ENCODE data around the gene SETBP1.

SETBP1 gene

DNA sequence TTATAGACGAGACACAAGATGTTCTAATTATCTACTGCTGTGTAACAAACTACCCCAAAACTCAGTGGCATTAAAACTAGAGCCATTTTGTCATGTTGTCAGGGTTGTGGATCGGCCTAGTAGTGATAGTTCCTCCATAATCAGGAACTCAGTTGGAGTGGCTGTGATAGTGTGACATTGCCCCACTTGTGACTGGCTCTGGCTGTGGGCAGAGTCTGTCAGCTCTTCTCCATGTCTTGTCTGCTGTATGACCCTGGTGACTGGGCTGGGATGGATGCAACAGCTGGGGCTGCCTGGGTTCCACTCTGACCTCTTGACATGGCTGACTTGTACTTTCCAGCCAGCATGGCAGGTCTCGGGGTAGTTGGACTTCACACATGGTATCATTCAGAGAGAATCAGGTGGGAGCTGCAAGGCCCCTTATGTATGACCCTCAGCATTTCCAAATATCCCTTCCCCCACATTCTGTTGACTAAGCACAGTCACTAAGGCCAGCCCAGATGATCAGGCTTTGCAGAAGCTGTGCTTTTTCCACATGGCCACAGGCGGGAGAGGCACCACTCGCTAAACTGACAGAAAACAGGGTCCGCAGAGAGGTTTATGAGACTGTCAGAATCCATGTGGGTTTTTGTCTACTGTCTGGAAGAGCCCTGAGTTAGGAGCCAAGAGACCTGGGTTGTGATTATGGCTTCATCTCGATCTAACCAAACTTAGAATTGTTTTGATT lies 50.3 kb downstream of the SETBP1 start:
- no peak for DNase-seq (ENCODE audit: low read depth in 1 of 2, low spot score in 1 of 2)

DNA sequence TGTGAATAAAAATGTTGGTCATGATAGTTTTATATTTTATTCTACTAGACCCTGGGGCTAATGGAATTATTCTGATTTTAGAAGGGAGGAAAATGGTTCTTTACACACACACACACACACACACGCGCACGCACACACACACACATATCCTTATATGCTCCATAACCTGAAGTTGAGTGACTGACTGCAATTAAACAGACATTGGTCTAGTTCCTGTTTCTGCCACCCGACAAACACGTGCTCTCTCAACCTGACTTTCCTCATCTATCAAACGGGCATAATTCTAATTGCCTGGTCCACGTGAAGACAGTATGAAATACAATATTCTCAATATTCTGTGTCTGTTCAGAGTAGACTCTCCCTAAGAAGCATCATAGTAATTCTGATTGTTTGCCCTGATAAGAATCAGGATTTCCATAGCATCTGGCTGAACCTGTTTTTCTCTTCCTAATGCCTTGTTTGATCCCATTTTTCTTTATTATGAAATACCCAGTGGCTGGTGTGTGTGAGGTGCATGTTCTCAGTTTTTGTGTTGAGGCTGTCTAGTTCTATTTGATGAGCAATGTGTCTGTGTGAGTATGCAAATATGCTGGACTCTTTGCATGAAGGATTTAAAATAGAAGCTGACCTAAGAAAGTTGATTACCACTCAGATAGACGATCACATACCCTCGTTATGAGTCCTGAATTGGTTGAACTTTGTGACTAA lies 51.0 kb downstream of the SETBP1 start:
- no peak for DNase-seq (ENCODE audit: low read depth in 1 of 2, low spot score in 1 of 2)

GRCh38 chr18:44732238-44732563 lies 51.5 kb downstream of the SETBP1 start:
- DNase-seq (ENCODE audit: low read depth in 1 of 2, low spot score in 1 of 2) = no peak

DNA sequence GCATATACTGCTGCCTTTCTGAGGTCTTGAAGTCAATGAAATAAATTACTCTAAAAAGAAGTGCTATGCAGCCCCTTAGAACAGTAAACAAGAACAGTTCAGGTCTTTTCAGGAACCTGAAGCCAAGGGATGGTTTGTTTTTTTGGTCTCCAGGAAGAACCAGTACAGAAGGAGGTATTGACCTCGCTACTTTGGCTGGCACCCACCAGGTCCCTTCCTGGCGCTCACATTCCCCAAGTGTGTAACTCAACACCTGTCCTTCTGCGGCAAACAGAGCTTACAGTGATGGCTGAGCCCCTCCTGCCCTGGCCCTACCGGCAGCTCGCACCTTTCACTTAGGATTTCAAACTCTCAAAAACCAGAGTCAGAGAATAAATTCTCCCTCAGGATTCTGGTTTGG lies 51.9 kb downstream of the SETBP1 start:
- no peak for DNase-seq (ENCODE audit: low read depth in 1 of 2, low spot score in 1 of 2)

DNA sequence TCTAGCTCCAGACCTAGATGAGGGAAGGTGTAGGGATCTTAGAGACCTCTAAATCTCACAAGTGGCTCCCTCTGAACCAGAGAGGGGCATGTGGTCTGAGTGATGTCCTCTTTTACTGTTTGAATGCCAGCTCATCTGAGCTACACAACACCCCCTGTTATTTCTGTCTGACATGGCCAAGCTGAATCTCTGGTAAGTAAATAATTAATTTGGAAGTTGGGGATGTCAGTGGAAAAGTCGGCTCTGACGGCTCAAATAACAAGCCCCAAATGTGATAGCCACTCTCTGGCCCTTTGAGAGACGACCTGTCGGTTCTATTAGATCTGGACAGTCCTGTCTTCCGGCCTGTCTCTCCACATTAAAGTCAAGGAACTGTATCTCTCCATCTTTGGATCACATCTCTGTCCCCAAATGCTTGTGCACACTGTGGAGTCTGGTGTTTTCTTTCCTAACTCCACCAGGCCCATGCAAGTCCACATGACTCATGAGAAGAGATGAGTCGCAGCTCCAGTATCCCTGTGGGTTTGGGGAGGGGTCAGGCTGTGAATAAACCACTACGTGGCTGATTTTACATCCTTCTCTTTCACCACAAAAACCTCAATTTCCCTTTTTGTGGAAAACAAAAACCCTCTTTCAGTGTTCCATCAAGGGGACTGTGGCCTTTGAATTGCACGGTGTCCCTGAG lies 52.5 kb downstream of the SETBP1 start:
- DNase-seq (ENCODE audit: low read depth in 1 of 2, low spot score in 1 of 2) = peak in 1 of 2 donors; percentile 21

DNA sequence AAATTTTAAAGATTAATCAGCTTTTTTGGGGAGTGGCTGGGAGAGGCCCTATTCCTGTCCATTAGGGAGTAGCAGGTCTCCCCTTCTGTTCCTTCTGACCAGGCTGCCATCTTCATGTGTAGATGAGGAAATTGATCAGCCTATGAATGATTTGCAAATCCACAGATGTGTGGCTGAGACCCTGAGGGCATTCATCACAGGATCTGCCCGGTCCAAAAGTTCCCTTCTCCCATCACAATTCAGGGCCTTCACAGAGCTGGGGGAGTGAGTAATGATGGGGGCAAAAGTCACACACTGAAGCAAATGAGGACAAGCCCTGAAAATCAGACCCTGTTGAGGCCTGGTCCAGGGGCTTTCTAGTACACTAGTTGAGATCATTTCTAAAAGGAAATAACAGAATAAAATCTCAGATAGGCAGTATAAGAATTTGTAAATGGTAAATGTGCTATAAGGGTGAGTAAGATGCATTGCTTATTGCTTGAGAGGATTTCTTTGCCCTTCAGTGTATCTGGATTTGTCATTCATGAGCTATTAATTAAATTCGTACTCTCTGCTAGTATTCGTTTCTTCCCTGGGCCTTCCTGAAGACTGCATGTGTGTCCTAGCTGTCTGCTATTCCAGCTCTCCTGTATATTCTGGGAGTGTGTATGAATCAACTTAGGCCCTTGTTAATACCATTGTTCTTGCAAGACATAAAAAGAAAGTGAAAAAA lies 53.2 kb downstream of the SETBP1 start:
- no peak for DNase-seq (ENCODE audit: low read depth in 1 of 2, low spot score in 1 of 2)

GRCh38 chr18:44735096-44735495 lies 54.4 kb downstream of the SETBP1 start:
- DNase-seq (ENCODE audit: low read depth in 1 of 2, low spot score in 1 of 2) = no peak

DNA sequence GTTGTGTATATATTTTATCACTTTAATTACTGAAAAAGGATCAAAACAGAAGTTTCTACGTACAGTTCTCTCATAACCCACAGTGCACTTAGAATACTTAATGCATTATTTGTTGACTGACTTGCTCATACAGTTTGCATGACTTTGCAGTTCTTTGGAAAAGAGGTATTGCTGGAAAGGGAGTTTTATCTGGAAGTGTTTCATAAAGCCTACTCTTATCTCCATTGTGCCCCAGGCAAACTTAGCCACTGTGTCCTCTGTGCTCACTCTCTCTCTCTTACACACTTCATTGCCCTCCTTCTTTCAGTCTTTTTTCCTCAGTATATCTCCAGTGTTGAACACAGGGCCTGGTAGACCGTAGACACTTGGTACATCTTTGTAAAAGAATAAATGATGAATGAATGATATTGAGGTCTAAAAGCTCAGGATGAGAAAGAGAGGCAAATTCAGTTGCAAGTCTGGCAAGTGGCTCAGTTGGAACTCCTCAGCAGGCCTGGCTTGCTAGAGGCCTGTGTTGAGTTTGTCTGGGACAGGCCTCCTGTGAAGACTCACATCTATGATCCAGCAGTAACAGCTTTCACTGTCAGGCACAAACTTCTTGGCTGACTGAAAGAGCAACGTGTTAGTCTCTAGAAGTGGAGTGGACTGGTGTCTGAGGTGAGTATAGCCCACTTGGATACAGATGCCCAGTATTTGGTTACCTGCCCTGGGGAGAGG lies 56.1 kb downstream of the SETBP1 start:
- no peak for DNase-seq (ENCODE audit: low read depth in 1 of 2, low spot score in 1 of 2)

DNA sequence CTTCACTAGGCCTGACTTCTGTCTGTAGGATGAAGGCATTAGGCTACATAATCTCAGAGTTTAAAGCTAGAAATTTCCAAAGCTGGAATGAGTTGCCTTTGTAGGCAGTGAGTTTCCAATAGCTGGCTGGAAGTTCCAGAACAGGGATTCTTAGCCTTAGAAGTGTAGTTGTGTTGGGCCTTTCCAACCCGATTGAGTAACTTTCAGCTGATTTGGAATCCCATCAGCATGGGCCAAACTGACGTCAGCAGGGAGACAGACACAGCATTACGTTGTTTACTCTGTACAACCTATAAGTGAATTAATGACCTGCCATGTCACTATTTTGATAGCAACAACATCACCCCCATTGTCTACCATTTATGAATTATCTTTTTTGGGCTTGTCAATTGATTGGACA lies 56.9 kb downstream of the SETBP1 start:
- no peak for DNase-seq (ENCODE audit: low read depth in 1 of 2, low spot score in 1 of 2)

DNA sequence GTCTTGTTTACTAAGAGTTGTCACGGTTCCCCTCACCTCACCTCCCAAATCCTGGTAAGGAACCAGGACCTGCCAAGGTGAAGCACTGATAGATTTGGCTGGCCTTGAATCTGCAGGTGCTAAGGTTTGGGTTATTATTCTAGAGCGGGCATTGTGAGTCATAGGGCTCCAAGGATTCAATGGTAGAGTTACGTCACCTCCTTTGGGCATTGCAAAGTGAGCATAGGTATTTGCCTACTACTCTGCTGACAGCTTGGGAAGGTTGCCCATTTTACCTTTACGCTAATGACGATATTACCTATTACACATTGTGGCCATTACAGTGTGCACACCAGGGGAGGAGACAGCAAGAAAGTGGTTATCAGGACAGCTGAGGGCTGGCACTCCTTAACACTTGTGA lies 59.3 kb downstream of the SETBP1 start:
- DNase-seq (ENCODE audit: low read depth in 1 of 2, low spot score in 1 of 2) = no peak

DNA sequence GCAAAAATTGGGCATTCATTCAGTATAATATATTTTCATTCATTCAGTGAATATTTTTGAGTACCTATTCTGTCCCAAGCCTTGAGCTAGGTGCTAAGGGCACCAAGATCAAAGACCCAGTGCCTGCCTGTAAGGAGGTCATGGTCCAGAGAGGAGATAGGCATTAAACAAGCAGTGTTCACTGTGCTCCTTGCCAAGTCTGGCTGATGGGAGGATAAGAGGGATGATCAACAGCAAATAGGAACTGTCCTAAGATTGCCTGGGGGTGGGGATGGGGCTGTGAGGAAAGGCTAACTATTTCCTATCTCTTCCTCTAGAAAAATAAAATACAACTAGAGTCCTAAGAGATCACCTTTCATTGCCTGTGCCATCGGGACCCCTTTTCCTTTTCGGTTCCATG lies 60.4 kb downstream of the SETBP1 start:
- no peak for DNase-seq (ENCODE audit: low read depth in 1 of 2, low spot score in 1 of 2)

GRCh38 chr18:44741511-44741910 lies 60.8 kb downstream of the SETBP1 start:
- DNase-seq (ENCODE audit: low read depth in 1 of 2, low spot score in 1 of 2) = no peak

- DNase-seq (ENCODE audit: low read depth in 1 of 2, low spot score in 1 of 2) = no peak
Observed at GRCh38 chr18:44742126-44742525, 61.4 kb downstream of the SETBP1 start.

DNA sequence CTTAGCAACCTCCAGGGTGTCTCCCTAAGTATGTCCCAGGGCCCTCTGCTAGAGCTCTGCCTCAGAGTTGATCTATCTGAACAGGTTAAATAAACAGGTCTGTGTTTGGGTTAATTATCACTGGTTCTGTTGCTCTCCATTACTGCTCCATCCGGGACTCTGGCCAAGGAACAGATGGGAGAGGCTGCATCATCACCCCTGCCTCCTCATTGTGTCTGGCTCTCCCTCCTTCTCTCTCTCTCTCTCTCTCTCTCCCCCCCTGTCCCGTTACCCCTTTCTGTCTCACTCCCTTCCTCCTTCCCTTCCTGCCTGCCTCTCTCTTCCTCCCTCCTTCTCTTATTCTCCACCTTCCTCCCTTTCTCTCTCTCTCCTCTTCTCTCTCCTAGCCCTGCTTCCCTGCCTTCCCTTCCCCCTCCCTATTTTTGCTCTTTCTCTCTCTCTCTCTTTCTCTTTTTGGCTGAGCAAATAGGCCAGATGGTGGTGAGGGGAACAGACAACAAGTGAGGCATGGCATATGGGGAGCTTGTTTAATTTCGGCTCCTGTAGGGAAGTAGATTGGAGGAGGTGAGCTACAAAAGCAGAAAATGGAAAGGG lies 62.1 kb downstream of the SETBP1 start:
- no peak for DNase-seq (ENCODE audit: low read depth in 1 of 2, low spot score in 1 of 2)

- DNase-seq (ENCODE audit: low read depth in 1 of 2, low spot score in 1 of 2) = no peak
Observed at GRCh38 chr18:44743631-44744030, 62.9 kb downstream of the SETBP1 start.

DNA sequence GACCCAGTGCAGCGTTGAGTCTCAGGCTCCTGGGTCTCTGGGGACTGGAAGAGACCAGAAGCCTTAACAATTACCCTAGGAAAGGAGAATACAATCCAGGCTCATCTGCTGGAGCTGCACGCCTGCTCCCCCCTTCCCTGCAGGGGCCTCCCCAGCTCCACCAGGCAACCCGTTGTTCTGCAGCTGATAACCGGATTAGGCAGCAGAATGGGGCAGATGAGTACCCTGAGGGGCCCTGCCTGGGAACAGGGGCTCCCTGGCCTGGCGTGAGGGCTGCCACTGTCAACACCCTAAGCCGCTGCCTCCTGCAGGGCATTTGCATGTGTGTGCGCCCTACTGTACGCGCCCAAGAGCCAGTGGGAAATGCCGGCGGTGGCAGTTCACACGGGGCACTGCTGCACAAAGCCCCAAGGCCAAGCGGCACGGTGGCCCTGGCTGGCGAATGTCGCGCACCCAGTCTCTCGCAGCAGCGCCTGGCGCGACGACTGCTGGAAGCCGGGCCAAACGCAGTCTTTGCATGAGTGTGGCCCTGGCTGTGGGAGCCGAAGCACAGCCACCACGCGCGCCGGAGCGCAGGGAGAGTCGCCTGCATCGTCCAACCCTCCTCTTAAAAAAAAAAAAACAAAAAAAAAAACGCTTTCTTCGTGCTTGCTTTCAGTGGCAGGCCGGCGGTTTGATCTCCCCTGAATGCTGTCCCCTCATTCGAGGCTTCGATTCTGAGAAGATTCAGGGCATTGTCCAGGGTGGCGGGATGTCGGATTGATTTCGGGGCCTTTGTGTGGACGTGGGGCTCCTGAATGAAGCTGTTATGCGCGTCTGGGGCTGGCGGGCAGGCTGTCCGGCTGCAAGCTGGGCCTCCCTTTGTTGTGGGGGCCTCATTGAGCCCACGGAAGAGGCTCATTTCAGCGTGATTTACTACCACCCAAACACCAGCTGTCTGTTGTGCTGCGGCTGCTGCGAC lies 63.8 kb downstream of the SETBP1 start:
- DNase-seq (ENCODE audit: low read depth in 1 of 2, low spot score in 1 of 2) = no peak

GRCh38 chr18:44747157-44747556 lies 66.5 kb downstream of the SETBP1 start:
- no peak for DNase-seq (ENCODE audit: low read depth in 1 of 2, low spot score in 1 of 2)

DNA sequence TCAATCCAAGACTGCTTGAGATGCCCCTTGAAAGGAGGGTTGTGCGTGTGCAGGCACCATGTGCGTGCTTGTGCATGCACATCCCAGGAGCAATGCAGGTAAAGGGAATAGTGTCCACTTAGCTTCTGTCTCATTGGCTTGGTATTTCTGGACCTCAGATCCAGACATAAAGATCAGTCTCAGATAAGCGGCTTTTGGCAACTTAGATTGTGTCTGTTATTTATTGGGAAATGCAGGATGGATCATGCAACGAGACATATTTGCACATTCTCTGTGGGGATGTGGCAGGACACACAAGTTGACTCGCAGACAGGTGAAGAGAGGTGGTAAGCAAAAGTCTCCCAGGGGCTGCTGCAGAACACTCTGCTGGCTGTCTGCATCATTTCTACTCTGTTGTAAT lies 67.9 kb downstream of the SETBP1 start:
- DNase-seq (ENCODE audit: low read depth in 1 of 2, low spot score in 1 of 2) = no peak

DNA sequence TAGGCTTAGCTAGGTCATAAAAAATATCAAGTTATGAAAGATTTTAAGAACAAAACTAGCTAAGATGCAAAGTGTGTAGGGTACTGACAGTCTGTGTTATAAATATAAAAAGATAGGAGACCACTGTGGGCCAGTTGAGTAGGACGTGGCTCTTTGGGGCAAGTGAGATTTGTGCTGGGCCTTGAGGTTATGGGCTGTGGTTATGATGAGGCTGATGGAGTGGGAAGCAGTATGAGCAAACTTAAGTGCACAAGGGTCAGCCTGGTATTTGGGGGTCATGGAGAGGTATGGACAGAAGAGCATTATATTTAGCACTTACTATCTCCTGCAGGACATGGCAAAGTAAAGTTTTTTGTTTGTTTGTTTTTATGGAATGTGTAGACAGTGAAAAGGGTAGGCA lies 70.1 kb downstream of the SETBP1 start:
- no peak for DNase-seq (ENCODE audit: low read depth in 1 of 2, low spot score in 1 of 2)

GRCh38 chr18:44754567-44754966 lies 73.9 kb downstream of the SETBP1 start:
- no peak for DNase-seq (ENCODE audit: low read depth in 1 of 2, low spot score in 1 of 2)

All from activated CD4-positive, alpha-beta T cell treated with anti-CD3 and anti-CD28 coated beads, Interleukin-2, amount 50 U/mL, for 24 hours (primary cell).